MCF 10A (cell line): ENCODE measurements around the gene ATG2B. TPM values are rescaled to one million over a fixed set of nuclear protein-coding genes. Genes with fewer than 3 reads are reported as not detected.
"Not testable (repeated sequence)": the region's sequence is repeated elsewhere in the genome, so short reads cannot be mapped to it uniquely, and the experiment has no call there.

Source experiments
- BruUV-seq: library from RNA; stranded (reverse); fragments of 400-500 nt; replicated peaks from 2 replicates; lab custom pipeline; 2021; lab: Mats Ljungman, UMichigan
- CTCF ChIA-PET: fragments of 300-600 bp; sonication (Branson Sonifier 250); formaldehyde crosslinking; extraction: SDS; loops from one replicate; lab custom pipeline; 2021; ENCODE audit warnings: antibody characterized with exemption, inconsistent platforms; lab: Yijun Ruan, JAX
- POLR2A ChIA-PET: fragments of 300-600, 350-650 bp; sonication (Branson Sonifier 250); formaldehyde crosslinking; extraction: SDS; loops from one replicate; lab custom pipeline; 2020; ENCODE audit warnings: antibody characterized with exemption, inconsistent platforms; lab: Yijun Ruan, JAX
- DNase-seq: peaks from one replicate; pipeline ENCODE4 v3.0.0-alpha.2; 2018; ENCODE audit not compliant: unreplicated experiment
- H3K27ac Mint-ChIP-seq: one replicate; pipeline ENCODE4 v1.8.0; 2022; ENCODE audit warnings: mild to moderate bottlenecking, low read depth, mixed read lengths; ENCODE audit not compliant: unreplicated experiment
- H3K27me3 Mint-ChIP-seq: one replicate; pipeline ENCODE4 v1.8.0; 2022; ENCODE audit warnings: mixed read lengths; ENCODE audit not compliant: insufficient read depth, unreplicated experiment
- H3K36me3 Mint-ChIP-seq: one replicate; pipeline ENCODE4 v1.8.0; 2022; ENCODE audit warnings: mild to moderate bottlenecking, moderate library complexity, mixed read lengths; ENCODE audit not compliant: insufficient read depth, unreplicated experiment
- H3K4me1 Mint-ChIP-seq: one replicate; pipeline ENCODE4 v1.8.0; 2022; ENCODE audit warnings: mixed read lengths; ENCODE audit not compliant: insufficient read depth, unreplicated experiment
- H3K4me3 Mint-ChIP-seq: one replicate; pipeline ENCODE4 v1.8.0; 2022; ENCODE audit warnings: mild to moderate bottlenecking, moderate library complexity, mixed read lengths; ENCODE audit not compliant: unreplicated experiment
- H3K9me3 Mint-ChIP-seq: one replicate; pipeline ENCODE4 v1.8.0; 2022; ENCODE audit warnings: mixed read lengths; ENCODE audit not compliant: unreplicated experiment
- intact Hi-C: fragments of 100-400 bp; cut with micrococcal nuclease; formaldehyde crosslinking; loops from 2 replicates; pipeline ENCODE4 v1.14.1; 2022
- total RNA-seq: library from RNA; stranded (reverse); gene quantifications from 2 replicates; pipeline ENCODE4 v1.2.3, GENCODE V29; 2022
- TF ChIP-seq, protein P1 (sequence below): fragments of 200-600 bp; IDR thresholded peaks from one replicate; pipeline ENCODE4 v1.8.0; 2022; ENCODE audit warnings: antibody characterized with exemption, mild to moderate bottlenecking; ENCODE audit not compliant: unreplicated experiment

ATG2B gene
- total RNA-seq, 1 experiment from 2014 or later = 20.5 TPM

DNA sequence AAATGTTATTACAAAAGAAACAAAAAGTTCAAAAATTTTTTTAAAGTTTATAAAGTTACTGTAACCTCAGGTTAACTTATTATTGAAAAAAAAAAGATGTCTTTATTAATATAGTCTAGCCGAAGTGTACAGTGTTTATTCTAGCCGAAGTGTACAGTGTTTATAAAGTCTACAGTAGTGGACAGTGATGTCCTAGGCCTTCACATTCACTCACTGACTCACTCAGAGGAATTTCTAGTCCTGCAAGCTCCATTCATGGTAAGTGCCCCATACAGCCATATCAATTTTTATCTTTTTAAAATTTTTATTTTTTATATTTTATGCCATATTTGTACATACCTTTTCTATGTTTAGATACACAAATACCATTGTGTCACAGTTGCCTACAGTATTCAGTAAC is 10.4 kb downstream of the ATG2B start:
- no peaks in the 10 kb centered on the region for H3K27me3 Mint-ChIP-seq

DNA sequence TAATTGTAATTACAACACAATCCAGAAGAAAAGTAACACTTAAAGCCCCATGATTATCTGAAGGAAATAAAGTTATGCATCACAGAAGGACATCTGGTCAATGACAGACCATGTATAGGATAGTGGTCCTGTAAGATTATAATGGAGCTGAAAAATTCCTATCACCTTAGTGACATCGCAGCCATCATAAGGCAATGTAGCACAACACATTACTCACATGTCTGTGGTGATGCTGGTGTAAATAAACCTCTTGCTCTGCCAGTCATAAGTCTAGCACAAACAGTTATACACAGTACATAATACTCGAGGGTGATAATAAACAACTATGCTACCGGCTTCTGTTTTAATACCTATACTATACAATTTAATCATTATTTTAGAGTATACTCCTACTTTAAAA is 11.2 kb downstream of the ATG2B start:
- CTCF ChIA-PET = interaction anchor here (0.7 kb wide), 3 partner anchors 10 to 65 kb away, joined by 3 to 5 read pairs (median 3); no protein-coding TSS in a partner anchor
- Mint-ChIP-seq H3K4me1 (peaks cover 19% of the 10 kb centered on the region), H3K4me3 (no peak overlapping the region), H3K27ac (no peak overlapping the region), H3K9me3 (no peaks in the 10 kb centered on the region), H3K27me3 (no peaks in the 10 kb centered on the region), H3K36me3 (no peaks in the 10 kb centered on the region)
- intact Hi-C loops = no loop called here
- POLR2A ChIA-PET = interaction anchor here (1.2 kb wide), 2 partner anchors 10 to 11 kb away, joined by 3 to 5 read pairs; no protein-coding TSS in a partner anchor
- BruUV-seq = no TSS peak
- no peak for DNase-seq
- TF ChIP-seq, protein P1, sequence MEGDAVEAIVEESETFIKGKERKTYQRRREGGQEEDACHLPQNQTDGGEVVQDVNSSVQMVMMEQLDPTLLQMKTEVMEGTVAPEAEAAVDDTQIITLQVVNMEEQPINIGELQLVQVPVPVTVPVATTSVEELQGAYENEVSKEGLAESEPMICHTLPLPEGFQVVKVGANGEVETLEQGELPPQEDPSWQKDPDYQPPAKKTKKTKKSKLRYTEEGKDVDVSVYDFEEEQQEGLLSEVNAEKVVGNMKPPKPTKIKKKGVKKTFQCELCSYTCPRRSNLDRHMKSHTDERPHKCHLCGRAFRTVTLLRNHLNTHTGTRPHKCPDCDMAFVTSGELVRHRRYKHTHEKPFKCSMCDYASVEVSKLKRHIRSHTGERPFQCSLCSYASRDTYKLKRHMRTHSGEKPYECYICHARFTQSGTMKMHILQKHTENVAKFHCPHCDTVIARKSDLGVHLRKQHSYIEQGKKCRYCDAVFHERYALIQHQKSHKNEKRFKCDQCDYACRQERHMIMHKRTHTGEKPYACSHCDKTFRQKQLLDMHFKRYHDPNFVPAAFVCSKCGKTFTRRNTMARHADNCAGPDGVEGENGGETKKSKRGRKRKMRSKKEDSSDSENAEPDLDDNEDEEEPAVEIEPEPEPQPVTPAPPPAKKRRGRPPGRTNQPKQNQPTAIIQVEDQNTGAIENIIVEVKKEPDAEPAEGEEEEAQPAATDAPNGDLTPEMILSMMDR = no peak

More for the DNA sequence above, 10.4 kb downstream of the ATG2B start:
- TF ChIP-seq, protein P1 = no peak
- no TSS peak for BruUV-seq
- Mint-ChIP-seq H3K9me3 (no peaks in the 10 kb centered on the region), H3K4me1 (peaks cover 23% of the 10 kb centered on the region), H3K36me3 (no peaks in the 10 kb centered on the region), H3K4me3 (no peak overlapping the region), H3K27ac (no peak overlapping the region)
- ChIA-PET POLR2A (interaction anchor here (1.2 kb wide), 2 partner anchors 10 to 11 kb away, joined by 3 to 5 read pairs; no protein-coding TSS in a partner anchor), CTCF (interaction anchor here (0.6 to 0.7 kb wide), 2 partner anchors 38 to 56 kb away, joined by 3 to 6 read pairs; no protein-coding TSS in a partner anchor)
- DNase-seq = no peak
- intact Hi-C loops = no loop called here

DNA sequence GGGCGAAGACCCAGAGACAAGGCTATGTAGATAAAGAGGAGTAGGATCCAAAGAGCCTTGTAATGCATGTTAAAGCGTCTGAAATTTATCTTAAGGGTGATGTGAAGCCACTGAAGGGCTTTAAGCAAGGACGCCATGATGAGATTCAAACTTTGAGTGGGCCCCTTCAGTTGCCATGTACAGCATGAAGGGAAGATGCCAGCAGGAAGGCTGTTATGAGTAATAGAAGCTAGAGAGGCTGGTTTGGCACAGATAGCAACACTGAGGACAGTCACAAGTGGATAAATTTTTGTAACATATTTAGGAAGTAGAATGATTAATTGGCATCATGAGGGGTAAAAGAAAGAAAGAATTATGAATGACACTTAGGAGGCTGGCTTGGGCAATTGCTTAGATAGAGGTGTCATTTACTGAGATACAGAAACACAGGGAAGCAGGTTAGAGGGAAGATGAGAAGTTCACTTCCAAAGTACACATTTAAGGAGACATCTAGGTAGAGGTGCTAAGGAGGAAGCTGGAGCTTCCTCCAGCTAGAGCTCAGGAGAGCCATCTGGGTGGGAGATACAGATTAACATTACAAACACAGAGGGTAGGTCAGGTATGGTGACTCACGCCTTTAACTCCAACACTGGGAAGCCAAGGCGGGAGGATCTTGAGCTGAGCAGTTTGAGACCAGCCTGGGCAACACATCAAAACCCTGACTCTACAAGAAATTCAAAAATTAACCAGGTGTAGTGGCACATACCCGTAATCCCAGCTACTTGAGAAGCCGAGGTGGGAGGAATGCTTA is 13.7 kb downstream of the ATG2B start:
- Mint-ChIP-seq H3K9me3 (no peaks in the 10 kb centered on the region), H3K4me1 (peaks cover 17% of the 10 kb centered on the region), H3K4me3 (no peak overlapping the region), H3K27ac (no peak overlapping the region), H3K36me3 (no peaks in the 10 kb centered on the region), H3K27me3 (no peaks in the 10 kb centered on the region)
- intact Hi-C loops = no loop called here
- ChIA-PET POLR2A (interaction anchor here (0.6 to 1.2 kb wide), 2 partner anchors 13 to 183 kb away, joined by 3 read pairs; no protein-coding TSS in a partner anchor), CTCF (no interaction called here)
- TF ChIP-seq, protein P1 = no peak
- DNase-seq = no peak
- BruUV-seq = no TSS peak

DNA sequence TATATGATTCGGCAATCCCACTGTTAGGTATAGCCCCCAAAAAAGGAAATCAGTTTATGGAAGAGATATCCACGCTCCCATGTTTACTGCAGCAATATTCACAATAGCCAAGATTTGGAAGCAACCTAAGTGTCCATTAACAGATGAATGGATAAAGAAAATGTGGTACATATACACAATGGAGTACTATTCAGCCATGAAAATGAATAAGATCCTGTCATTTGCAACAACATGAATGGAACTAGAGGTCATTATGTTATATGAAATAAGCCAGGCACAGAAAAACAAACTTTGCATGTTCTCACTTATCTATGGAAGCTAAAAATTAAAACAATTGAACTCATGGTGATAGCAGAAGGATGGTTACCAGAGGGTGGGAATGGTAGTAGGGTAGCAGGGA is 15.2 kb downstream of the ATG2B start:
- POLR2A ChIA-PET, H3K4me3 Mint-ChIP-seq, CTCF ChIA-PET, H3K27ac Mint-ChIP-seq, H3K36me3 Mint-ChIP-seq, H3K9me3 Mint-ChIP-seq, BruUV-seq, H3K27me3 Mint-ChIP-seq, intact Hi-C loops, DNase-seq: not testable (repeated sequence)
- H3K4me1 Mint-ChIP-seq = peaks cover 17% of the 10 kb centered on the region
